Calu3 (cell line): ENCODE data around the gene EFHC2. TPM values are rescaled to one million over a fixed set of nuclear protein-coding genes. Genes with fewer than 3 reads are reported as not detected.

Experiments used
- BruUV-seq: library from RNA; stranded (reverse); fragments of 400-500 nt; replicated peaks from 2 replicates; lab custom pipeline; 2021; lab: Mats Ljungman, UMichigan
- CTCF ChIA-PET: fragments of 300-600 bp; sonication (Branson Sonifier 250); formaldehyde crosslinking; loops from one replicate; lab custom pipeline; 2022; ENCODE audit warnings: antibody characterized with exemption; lab: Charles Lee
- DNase-seq: peaks from one replicate; pipeline ENCODE4 v3.0.0; 2022
- H3K27ac Mint-ChIP-seq: one replicate; pipeline ENCODE4 v1.8.0; 2022; ENCODE audit warnings: mixed read lengths; ENCODE audit not compliant: unreplicated experiment
- H3K27me3 Mint-ChIP-seq: one replicate; pipeline ENCODE4 v1.8.0; 2022; ENCODE audit warnings: mixed read lengths; ENCODE audit not compliant: unreplicated experiment
- H3K36me3 Mint-ChIP-seq: one replicate; pipeline ENCODE4 v1.8.0; 2022; ENCODE audit warnings: mild to moderate bottlenecking, moderate library complexity, mixed read lengths; ENCODE audit not compliant: insufficient read depth, unreplicated experiment
- H3K4me1 Mint-ChIP-seq: one replicate; pipeline ENCODE4 v1.8.0; 2022; ENCODE audit warnings: mild to moderate bottlenecking, low read depth, mixed read lengths; ENCODE audit not compliant: unreplicated experiment
- H3K4me3 Mint-ChIP-seq: one replicate; pipeline ENCODE4 v1.8.0; 2022; ENCODE audit warnings: mild to moderate bottlenecking, low read depth, moderate library complexity, mixed read lengths; ENCODE audit not compliant: unreplicated experiment
- H3K9me3 Mint-ChIP-seq: one replicate; pipeline ENCODE4 v1.8.0; 2022; ENCODE audit warnings: low read depth, mixed read lengths; ENCODE audit not compliant: unreplicated experiment
- CTCF ChIP-seq: fragments of 200-600 bp; IDR thresholded peaks from one replicate; pipeline ENCODE4 v1.8.0; 2022; ENCODE audit warnings: antibody characterized with exemption; ENCODE audit not compliant: unreplicated experiment
- intact Hi-C: fragments of 100-400 bp; cut with micrococcal nuclease; formaldehyde crosslinking; loops from one replicate; pipeline ENCODE4 v1.10.0; 2022; ENCODE audit not compliant: unreplicated experiment
- total RNA-seq: library from RNA; stranded (reverse); gene quantifications from 2 replicates; pipeline ENCODE4 v1.2.3, GENCODE V29; 2022

The EFHC2 gene
- total RNA-seq, 1 experiment from 2014 or later: 1.7 TPM

GRCh38 chrX:44174061-44174460 is 169.4 kb downstream of the EFHC2 start:
- peaks cover 7% of the 10 kb centered on the region for H3K4me1 Mint-ChIP-seq
- intact Hi-C loops: loop anchor here (10.0 kb wide), 1 partner anchor 199 kb away; the partner anchor contains the start of gene NDP
- CTCF ChIA-PET: no interaction called here
- H3K9me3 Mint-ChIP-seq: peaks cover 5% of the 10 kb centered on the region
- no peaks in the 10 kb centered on the region for H3K27me3 Mint-ChIP-seq
- TF ChIP-seq CTCF: no peak
- H3K4me3 Mint-ChIP-seq: no peak overlapping the region
- H3K36me3 Mint-ChIP-seq: no peaks in the 10 kb centered on the region
- no peak overlapping the region for H3K27ac Mint-ChIP-seq
- no TSS peak for BruUV-seq
- DNase-seq: no peak

- no peak for TF ChIP-seq CTCF
- H3K27ac Mint-ChIP-seq: no peak overlapping the region
- DNase-seq: no peak
- no peaks in the 10 kb centered on the region for H3K4me1 Mint-ChIP-seq
- no peak overlapping the region for H3K4me3 Mint-ChIP-seq
- no peaks in the 10 kb centered on the region for H3K36me3 Mint-ChIP-seq
- CTCF ChIA-PET: no interaction called here
- H3K27me3 Mint-ChIP-seq: no peaks in the 10 kb centered on the region
- peaks cover 5% of the 10 kb centered on the region for H3K9me3 Mint-ChIP-seq
- intact Hi-C loops: loop anchor here (10.0 kb wide), 1 partner anchor 198 kb away; the partner anchor contains the start of gene NDP
- BruUV-seq: no TSS peak
These were observed 170.3 kb downstream of the EFHC2 start for GRCh38 chrX:44173219-44173618.

GRCh38 chrX:44167116-44167515 is 176.4 kb downstream of the EFHC2 start:
- Mint-ChIP-seq H3K27me3 (no peaks in the 10 kb centered on the region), H3K4me3 (no peak overlapping the region), H3K9me3 (no peaks in the 10 kb centered on the region)

GRCh38 chrX:44162964-44163475 is 180.5 kb downstream of the EFHC2 start:
- H3K4me1 Mint-ChIP-seq: peaks cover 29% of the 10 kb centered on the region
- no peaks in the 10 kb centered on the region for H3K36me3 Mint-ChIP-seq
- H3K27me3 Mint-ChIP-seq: no peaks in the 10 kb centered on the region
- H3K9me3 Mint-ChIP-seq: peaks cover 3% of the 10 kb centered on the region
- no peak for TF ChIP-seq CTCF
- CTCF ChIA-PET: no interaction called here
- BruUV-seq: no TSS peak
- peak overlapping the region; percentile 14 for H3K27ac Mint-ChIP-seq
- intact Hi-C loops: no loop called here
- DNase-seq: peak; percentile 39
- no peak overlapping the region for H3K4me3 Mint-ChIP-seq

More at GRCh38 chrX:44167116-44167515, 176.4 kb downstream of the EFHC2 start:
- DNase-seq: no peak
- Mint-ChIP-seq H3K27ac (no peak overlapping the region), H3K4me1 (peaks cover 28% of the 10 kb centered on the region), H3K36me3 (no peaks in the 10 kb centered on the region)
- no peak for TF ChIP-seq CTCF
- CTCF ChIA-PET: no interaction called here
- BruUV-seq: no TSS peak
- intact Hi-C loops: no loop called here
